HG03103 (cell line): ENCODE data around the gene CTRB1.
"Not testable (repeated sequence)": the region's sequence is repeated elsewhere in the genome, so short reads cannot be mapped to it uniquely, and the experiment has no call there.

Experiments used
- ATAC-seq: cut with Tn5 transposase; IDR thresholded peaks from one replicate; pipeline ENCODE4 v1.9.1; 2021; ENCODE audit warnings: low read depth; ENCODE audit not compliant: unreplicated experiment

Gene CTRB1

GRCh38 chr16:75238132-75238852, 19.5 kb downstream of the CTRB1 start:
- ATAC-seq: no peak

- no peak for ATAC-seq
These were observed 20.2 kb downstream of the CTRB1 start for GRCh38 chr16:75238853-75239541.

GRCh38 chr16:75239542-75240122, 20.8 kb downstream of the CTRB1 start:
- no peak for ATAC-seq

GRCh38 chr16:75240633-75241032, 21.8 kb downstream of the CTRB1 start:
- ATAC-seq: not testable (repeated sequence)

- no peak for ATAC-seq
These were observed 22.6 kb downstream of the CTRB1 start for GRCh38 chr16:75241412-75241811.

GRCh38 chr16:75241955-75242354, 23.2 kb downstream of the CTRB1 start:
- ATAC-seq: no peak

GRCh38 chr16:75242436-75243078, 23.8 kb downstream of the CTRB1 start:
- not testable (repeated sequence) for ATAC-seq

- no peak for ATAC-seq
These were observed 25.0 kb downstream of the CTRB1 start for GRCh38 chr16:75243667-75244224.

- no peak for ATAC-seq
These were observed 25.5 kb downstream of the CTRB1 start for GRCh38 chr16:75244225-75244809.

- ATAC-seq: no peak
These were observed 26.3 kb downstream of the CTRB1 start for GRCh38 chr16:75244844-75245758.

- no peak for ATAC-seq
These were observed 27.9 kb downstream of the CTRB1 start for GRCh38 chr16:75246504-75247205.

GRCh38 chr16:75247249-75247648, 28.5 kb downstream of the CTRB1 start:
- no peak for ATAC-seq

- no peak for ATAC-seq
These were observed 29.4 kb downstream of the CTRB1 start for GRCh38 chr16:75248142-75248535.

- no peak for ATAC-seq
These were observed 30.0 kb downstream of the CTRB1 start for GRCh38 chr16:75248536-75249380.

GRCh38 chr16:75249441-75249840, 30.7 kb downstream of the CTRB1 start:
- ATAC-seq: no peak

- ATAC-seq: no peak
These were observed 31.5 kb downstream of the CTRB1 start for GRCh38 chr16:75250089-75250808.

- ATAC-seq: peak; percentile 21
These were observed 32.1 kb downstream of the CTRB1 start for GRCh38 chr16:75250809-75251279.
